Breast epithelium (tissue), 3 donors: ENCODE measurements around the gene FGGY.

ENCODE experiments used
- POLR2A ChIP-seq: fragments of 450-650 bp; IDR thresholded peaks from one replicate; pipeline ENCODE4 v1.6.1; 2016; ENCODE audit warnings: antibody characterized with exemption, mild to moderate bottlenecking, moderate library complexity
- TF ChIP-seq, protein P1 (sequence below), 3 donors: fragments of 450-650 bp; IDR thresholded peaks; one replicate each; pipeline ENCODE4 v1.5.1; 2016 to 2017; ENCODE audit warnings: antibody characterized with exemption in 3 of 3, mild to moderate bottlenecking in 3 of 3, moderate library complexity in 3 of 3

- TF ChIP-seq, protein P1, sequence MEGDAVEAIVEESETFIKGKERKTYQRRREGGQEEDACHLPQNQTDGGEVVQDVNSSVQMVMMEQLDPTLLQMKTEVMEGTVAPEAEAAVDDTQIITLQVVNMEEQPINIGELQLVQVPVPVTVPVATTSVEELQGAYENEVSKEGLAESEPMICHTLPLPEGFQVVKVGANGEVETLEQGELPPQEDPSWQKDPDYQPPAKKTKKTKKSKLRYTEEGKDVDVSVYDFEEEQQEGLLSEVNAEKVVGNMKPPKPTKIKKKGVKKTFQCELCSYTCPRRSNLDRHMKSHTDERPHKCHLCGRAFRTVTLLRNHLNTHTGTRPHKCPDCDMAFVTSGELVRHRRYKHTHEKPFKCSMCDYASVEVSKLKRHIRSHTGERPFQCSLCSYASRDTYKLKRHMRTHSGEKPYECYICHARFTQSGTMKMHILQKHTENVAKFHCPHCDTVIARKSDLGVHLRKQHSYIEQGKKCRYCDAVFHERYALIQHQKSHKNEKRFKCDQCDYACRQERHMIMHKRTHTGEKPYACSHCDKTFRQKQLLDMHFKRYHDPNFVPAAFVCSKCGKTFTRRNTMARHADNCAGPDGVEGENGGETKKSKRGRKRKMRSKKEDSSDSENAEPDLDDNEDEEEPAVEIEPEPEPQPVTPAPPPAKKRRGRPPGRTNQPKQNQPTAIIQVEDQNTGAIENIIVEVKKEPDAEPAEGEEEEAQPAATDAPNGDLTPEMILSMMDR (IDR thresholded peaks at IDR 0.05) = no peak
- no peak for TF ChIP-seq POLR2A
Measured at GRCh38 chr1:59364037-59364436, 67.1 kb downstream of the FGGY start.
